HG02623 (cell line): ENCODE results near the gene CAMTA1.
"Not testable (repeated sequence)": the region's sequence is repeated elsewhere in the genome, so short reads cannot be mapped to it uniquely, and the experiment has no call there.

Experiments
- ATAC-seq: cut with Tn5 transposase; IDR thresholded peaks from one replicate; pipeline ENCODE4 v1.9.1; 2021; ENCODE audit warnings: moderate library complexity; ENCODE audit not compliant: unreplicated experiment

Gene CAMTA1

GRCh38 chr1:6809461-6809860 lies 24.2 kb downstream of the CAMTA1 start:
- no peak for ATAC-seq

- not testable (repeated sequence) for ATAC-seq
Measured at GRCh38 chr1:6810146-6810734, 25.0 kb downstream of the CAMTA1 start.

- no peak for ATAC-seq
Measured at GRCh38 chr1:6811583-6811982, 26.3 kb downstream of the CAMTA1 start.

- ATAC-seq, result no peak
Measured at GRCh38 chr1:6813165-6813564, 27.9 kb downstream of the CAMTA1 start.

GRCh38 chr1:6815726-6816125 lies 30.5 kb downstream of the CAMTA1 start:
- ATAC-seq, result no peak

GRCh38 chr1:6819246-6820040 lies 34.2 kb downstream of the CAMTA1 start:
- no peak for ATAC-seq

GRCh38 chr1:6820899-6821298 lies 35.6 kb downstream of the CAMTA1 start:
- no peak for ATAC-seq

GRCh38 chr1:6822530-6823359 lies 37.5 kb downstream of the CAMTA1 start:
- ATAC-seq, result no peak

- no peak for ATAC-seq
Measured at GRCh38 chr1:6823793-6824192, 38.5 kb downstream of the CAMTA1 start.

- ATAC-seq, result no peak
Measured at GRCh38 chr1:6824665-6825368, 39.6 kb downstream of the CAMTA1 start.

- no peak for ATAC-seq
Measured at GRCh38 chr1:6825828-6826227, 40.6 kb downstream of the CAMTA1 start.

GRCh38 chr1:6827079-6827478 lies 41.8 kb downstream of the CAMTA1 start:
- ATAC-seq, result no peak

- no peak for ATAC-seq
Measured at GRCh38 chr1:6827630-6828165, 42.4 kb downstream of the CAMTA1 start.

- no peak for ATAC-seq
Measured at GRCh38 chr1:6831366-6831765, 46.1 kb downstream of the CAMTA1 start.

GRCh38 chr1:6832006-6832405 lies 46.8 kb downstream of the CAMTA1 start:
- ATAC-seq, result not testable (repeated sequence)

- ATAC-seq, result no peak
Measured at GRCh38 chr1:6832531-6833188, 47.4 kb downstream of the CAMTA1 start.

GRCh38 chr1:6833804-6834203 lies 48.5 kb downstream of the CAMTA1 start:
- ATAC-seq, result no peak

GRCh38 chr1:6834366-6834765 lies 49.1 kb downstream of the CAMTA1 start:
- ATAC-seq, result no peak

- no peak for ATAC-seq
Measured at GRCh38 chr1:6835139-6835538, 49.9 kb downstream of the CAMTA1 start.

- no peak for ATAC-seq
Measured at GRCh38 chr1:6842301-6842700, 57.0 kb downstream of the CAMTA1 start.
